ENCODE results near the gene EPHB2. TPM values are rescaled to one million over a fixed set of nuclear protein-coding genes. Genes with fewer than 3 reads are reported as not detected.

The EPHB2 gene
- total RNA-seq, 1 donor from 2014 or later, result 69.4 TPM

DNA sequence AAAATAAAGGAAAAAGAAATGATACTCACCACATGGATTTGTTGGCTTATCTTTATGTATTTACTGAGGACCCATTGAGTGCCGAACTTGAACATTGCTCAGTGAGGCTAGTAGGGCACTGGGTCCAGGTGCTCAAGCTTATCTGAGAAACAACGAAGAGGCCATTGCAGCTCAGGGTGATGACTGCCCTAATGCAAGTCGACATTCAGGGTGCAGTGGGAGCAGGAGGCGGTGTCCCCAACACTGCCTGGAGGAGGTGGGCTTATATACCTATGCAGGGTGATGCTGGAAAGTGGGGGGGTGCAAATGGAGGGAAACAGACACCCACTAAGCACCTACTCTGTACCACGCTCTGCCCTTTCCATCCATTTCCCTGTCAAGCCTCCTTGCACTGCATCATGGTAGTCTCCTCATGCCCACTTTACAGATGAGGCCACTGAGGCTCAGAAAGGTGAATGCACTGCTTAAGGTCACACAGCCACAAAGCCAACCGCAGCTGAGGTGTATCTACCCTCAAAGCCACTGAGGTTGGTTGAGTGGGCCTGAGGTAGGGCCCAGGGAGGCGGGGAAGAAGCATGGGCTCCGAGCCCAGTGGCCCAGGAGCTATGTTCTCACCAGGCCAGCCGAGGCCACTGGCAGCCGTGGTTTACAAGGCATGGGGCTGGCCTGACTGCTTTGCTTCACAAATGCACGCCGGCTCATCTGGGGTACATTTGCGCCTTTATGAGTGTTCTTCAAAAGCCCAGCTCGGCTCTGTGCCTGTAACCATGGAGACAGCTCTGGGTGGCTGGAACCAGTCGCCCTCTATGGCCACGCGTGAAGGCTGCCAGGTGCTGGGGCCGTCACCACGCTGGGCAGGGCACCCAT is 103.8 kb downstream of the EPHB2 start:
- Mint-ChIP-seq H3K27ac (no peak overlapping the region), H3K4me1 (ENCODE audit: low read depth) (peaks cover 15% of the 10 kb centered on the region), H3K36me3 (ENCODE audit: insufficient read depth) (no peaks in the 10 kb centered on the region), H3K4me3 (ENCODE audit: low read depth) (no peak overlapping the region), H3K27me3 (no peaks in the 10 kb centered on the region), H3K9me3 (ENCODE audit: low read depth) (no peaks in the 10 kb centered on the region)
- TF ChIP-seq, protein P1, sequence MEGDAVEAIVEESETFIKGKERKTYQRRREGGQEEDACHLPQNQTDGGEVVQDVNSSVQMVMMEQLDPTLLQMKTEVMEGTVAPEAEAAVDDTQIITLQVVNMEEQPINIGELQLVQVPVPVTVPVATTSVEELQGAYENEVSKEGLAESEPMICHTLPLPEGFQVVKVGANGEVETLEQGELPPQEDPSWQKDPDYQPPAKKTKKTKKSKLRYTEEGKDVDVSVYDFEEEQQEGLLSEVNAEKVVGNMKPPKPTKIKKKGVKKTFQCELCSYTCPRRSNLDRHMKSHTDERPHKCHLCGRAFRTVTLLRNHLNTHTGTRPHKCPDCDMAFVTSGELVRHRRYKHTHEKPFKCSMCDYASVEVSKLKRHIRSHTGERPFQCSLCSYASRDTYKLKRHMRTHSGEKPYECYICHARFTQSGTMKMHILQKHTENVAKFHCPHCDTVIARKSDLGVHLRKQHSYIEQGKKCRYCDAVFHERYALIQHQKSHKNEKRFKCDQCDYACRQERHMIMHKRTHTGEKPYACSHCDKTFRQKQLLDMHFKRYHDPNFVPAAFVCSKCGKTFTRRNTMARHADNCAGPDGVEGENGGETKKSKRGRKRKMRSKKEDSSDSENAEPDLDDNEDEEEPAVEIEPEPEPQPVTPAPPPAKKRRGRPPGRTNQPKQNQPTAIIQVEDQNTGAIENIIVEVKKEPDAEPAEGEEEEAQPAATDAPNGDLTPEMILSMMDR (IDR thresholded peaks at IDR 0.05; ENCODE audit: unreplicated experiment), result no peak
- DNase-seq (ENCODE audit: low spot score, unreplicated experiment), result no peak

DNA sequence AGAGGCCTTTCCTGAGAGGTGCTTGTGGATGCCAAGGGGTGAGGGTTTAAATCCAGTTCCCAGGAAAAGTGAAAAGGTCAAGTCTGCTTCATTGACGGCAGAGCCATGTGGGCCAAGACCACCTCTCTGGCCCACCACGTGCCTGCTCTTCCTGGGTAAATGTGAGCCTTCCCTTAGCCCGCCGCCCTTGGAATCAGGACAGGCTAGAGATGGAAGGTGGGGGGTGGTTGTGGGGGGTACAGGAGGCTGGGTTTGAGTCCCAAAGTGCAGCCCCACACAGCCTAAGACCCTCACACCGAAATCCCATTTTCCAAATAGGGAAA is 104.4 kb downstream of the EPHB2 start:
- TF ChIP-seq, protein P1 (IDR thresholded peaks at IDR 0.05; ENCODE audit: unreplicated experiment), result no peak
- H3K27ac Mint-ChIP-seq, result no peak overlapping the region
- no peaks in the 10 kb centered on the region for H3K27me3 Mint-ChIP-seq
- H3K36me3 Mint-ChIP-seq (ENCODE audit: insufficient read depth), result no peaks in the 10 kb centered on the region
- H3K4me3 Mint-ChIP-seq (ENCODE audit: low read depth), result no peak overlapping the region
- peaks cover 15% of the 10 kb centered on the region for H3K4me1 Mint-ChIP-seq (ENCODE audit: low read depth)
- no peak for DNase-seq (ENCODE audit: low spot score, unreplicated experiment)
- no peaks in the 10 kb centered on the region for H3K9me3 Mint-ChIP-seq (ENCODE audit: low read depth)

DNA sequence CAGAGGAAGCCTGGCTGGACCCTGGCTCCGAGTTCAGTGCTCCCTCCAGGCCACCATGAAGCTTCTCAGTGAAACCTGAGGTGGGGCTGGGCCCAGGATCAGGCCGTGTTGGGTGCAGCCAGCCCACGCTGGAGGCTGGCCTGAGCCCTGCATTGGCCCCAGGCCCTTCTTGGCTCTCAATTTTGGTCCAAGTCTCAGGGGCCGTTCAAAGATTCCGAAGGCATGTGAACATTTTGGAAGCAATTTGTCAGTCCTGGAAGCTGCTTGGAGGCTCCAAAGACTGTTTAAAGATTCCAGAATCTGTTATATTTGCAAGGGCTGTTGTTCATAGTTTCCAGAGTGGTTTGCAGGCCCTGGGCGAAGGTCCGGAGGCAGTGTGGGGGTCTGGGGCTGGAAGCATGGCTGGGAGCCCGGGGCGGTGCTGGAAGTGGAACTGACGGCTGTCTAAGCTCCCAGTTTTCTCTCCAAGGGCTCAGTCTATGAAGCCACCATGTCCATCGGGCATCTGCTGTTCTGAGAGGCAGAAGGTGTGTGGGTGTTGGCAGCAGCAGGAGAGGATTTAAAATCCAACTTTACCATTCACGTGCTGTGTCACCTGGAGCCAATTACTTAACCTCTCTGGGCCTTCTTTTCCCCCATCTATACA is 104.9 kb downstream of the EPHB2 start:
- H3K9me3 Mint-ChIP-seq (ENCODE audit: low read depth), result no peaks in the 10 kb centered on the region
- H3K27ac Mint-ChIP-seq, result no peak overlapping the region

DNA sequence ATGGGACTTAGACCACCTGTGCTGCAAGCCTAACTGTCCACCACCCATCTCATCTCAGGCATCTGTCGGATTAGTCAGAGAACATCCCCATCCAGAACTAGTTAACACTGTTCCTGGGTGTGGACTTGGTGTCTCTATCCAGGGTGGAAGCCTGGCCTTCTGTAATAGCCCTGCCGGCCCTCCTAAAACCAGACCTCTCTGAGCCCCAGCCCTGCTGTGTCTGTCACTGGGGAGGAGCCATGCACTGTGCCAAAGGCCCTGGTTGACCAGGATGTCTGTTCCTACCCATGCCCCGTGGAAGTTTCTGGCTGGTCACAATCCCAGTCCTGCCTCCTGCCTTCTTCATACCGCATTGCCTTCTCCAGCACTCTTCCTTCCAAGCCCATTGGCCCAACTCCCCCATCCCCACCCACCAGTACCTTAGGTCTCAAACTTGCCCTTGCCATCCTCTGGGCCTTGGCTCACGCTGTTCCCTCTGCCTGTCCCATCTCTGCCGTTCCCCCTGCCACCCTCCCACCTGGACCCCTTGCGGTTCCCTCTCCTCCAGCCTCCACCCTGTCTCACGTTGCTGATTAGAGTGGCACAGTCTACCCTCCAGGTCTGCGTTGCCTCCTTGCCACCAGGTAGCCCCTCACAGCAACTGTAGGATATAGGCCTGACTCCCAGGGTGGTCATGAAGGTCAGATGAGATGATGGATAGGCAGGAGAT is 105.6 kb downstream of the EPHB2 start:
- Mint-ChIP-seq H3K36me3 (ENCODE audit: insufficient read depth) (no peaks in the 10 kb centered on the region), H3K4me1 (ENCODE audit: low read depth) (peaks cover 15% of the 10 kb centered on the region), H3K9me3 (ENCODE audit: low read depth) (no peaks in the 10 kb centered on the region), H3K27me3 (no peaks in the 10 kb centered on the region), H3K4me3 (ENCODE audit: low read depth) (no peak overlapping the region), H3K27ac (peak overlapping the region; percentile 45)
- no peak for DNase-seq (ENCODE audit: low spot score, unreplicated experiment)
- TF ChIP-seq, protein P1 (IDR thresholded peaks at IDR 0.05; ENCODE audit: unreplicated experiment), result no peak

More for the DNA sequence above, 104.9 kb downstream of the EPHB2 start:
- DNase-seq (ENCODE audit: low spot score, unreplicated experiment), result no peak
- Mint-ChIP-seq H3K27me3 (no peaks in the 10 kb centered on the region), H3K4me3 (ENCODE audit: low read depth) (no peak overlapping the region), H3K4me1 (ENCODE audit: low read depth) (peaks cover 15% of the 10 kb centered on the region), H3K36me3 (ENCODE audit: insufficient read depth) (no peaks in the 10 kb centered on the region)
- TF ChIP-seq, protein P1 (IDR thresholded peaks at IDR 0.05; ENCODE audit: unreplicated experiment), result no peak

DNA sequence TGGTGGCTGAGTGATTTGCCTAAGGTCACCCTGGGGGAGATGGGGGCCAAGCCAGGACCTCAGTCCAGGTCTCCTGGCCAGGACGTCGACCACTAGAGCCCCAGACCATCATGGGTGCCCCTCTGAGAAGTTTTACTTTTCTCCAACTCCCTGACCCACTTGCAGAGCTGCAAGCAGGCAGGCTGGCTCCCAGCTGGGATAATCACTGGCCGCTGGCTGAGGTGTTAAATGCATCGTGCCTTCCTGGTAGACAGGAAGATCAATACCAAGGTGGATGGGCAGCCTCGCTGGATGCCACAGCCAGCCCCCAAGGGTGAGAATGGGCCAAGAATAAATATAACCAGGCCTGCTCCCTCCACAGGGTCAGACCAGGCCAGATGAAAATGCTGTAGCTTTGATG is 106.2 kb downstream of the EPHB2 start:
- H3K36me3 Mint-ChIP-seq (ENCODE audit: insufficient read depth), result no peaks in the 10 kb centered on the region
- H3K4me3 Mint-ChIP-seq (ENCODE audit: low read depth), result no peak overlapping the region
- TF ChIP-seq, protein P1 (IDR thresholded peaks at IDR 0.05; ENCODE audit: unreplicated experiment), result no peak
- H3K9me3 Mint-ChIP-seq (ENCODE audit: low read depth), result no peaks in the 10 kb centered on the region
- no peak for DNase-seq (ENCODE audit: low spot score, unreplicated experiment)
- no peaks in the 10 kb centered on the region for H3K27me3 Mint-ChIP-seq
- H3K4me1 Mint-ChIP-seq (ENCODE audit: low read depth), result peaks cover 15% of the 10 kb centered on the region
- no peak overlapping the region for H3K27ac Mint-ChIP-seq
